ENCODE data around the gene AHR. TPM values are rescaled to one million over a fixed set of nuclear protein-coding genes. Genes with fewer than 3 reads are reported as not detected.
"Not testable (repeated sequence)": the region's sequence is repeated elsewhere in the genome, so short reads cannot be mapped to it uniquely, and the experiment has no call there.

AHR gene
- total RNA-seq, 1 experiment from 2014 or later: 64.1 TPM

DNA sequence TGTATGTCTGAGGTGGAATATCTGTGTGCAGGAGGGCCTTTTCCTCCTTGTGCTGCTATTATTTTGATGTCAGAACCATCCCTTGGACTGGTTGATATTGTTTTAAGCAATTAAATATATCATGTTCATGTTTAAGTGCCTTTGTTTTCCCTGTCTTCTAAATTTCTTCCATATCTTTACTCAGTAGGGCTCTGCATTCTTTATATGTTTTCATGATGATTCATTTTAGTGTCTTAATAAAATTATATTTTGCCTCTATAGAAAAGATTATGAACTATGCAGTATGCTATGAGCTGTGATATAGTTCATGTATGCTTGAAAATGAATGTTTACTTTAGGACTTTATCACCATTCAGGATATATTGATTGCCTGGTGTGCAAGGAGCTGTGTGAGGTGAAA lies 34.8 kb downstream of the AHR start:
- DNase-seq (ENCODE audit: low read depth in 1 of 2, low spot score in 2 of 2): no peak
- Histone ChIP-seq H3K9me3 (replicated peaks) (no peaks in the 10 kb centered on the region), H3K27me3 (replicated peaks) (no peaks in the 10 kb centered on the region), H3K27ac (no peak overlapping the region), H3K36me3 (peaks cover 60% of the 10 kb centered on the region), H3K4me3 (no peak overlapping the region), H3K4me1 (replicated peaks) (no peaks in the 10 kb centered on the region)

- DNase-seq (ENCODE audit: low read depth in 1 of 2, low spot score in 2 of 2): no peak
- H3K4me3 ChIP-seq: no peak overlapping the region
- no peaks in the 10 kb centered on the region for H3K27me3 ChIP-seq (replicated peaks)
- no peaks in the 10 kb centered on the region for H3K4me1 ChIP-seq (replicated peaks)
- no peaks in the 10 kb centered on the region for H3K9me3 ChIP-seq (replicated peaks)
- no peak overlapping the region for H3K27ac ChIP-seq
- peaks cover 54% of the 10 kb centered on the region for H3K36me3 ChIP-seq
These were observed 37.7 kb downstream of the AHR start for GRCh38 chr7:17336168-17336567.

DNA sequence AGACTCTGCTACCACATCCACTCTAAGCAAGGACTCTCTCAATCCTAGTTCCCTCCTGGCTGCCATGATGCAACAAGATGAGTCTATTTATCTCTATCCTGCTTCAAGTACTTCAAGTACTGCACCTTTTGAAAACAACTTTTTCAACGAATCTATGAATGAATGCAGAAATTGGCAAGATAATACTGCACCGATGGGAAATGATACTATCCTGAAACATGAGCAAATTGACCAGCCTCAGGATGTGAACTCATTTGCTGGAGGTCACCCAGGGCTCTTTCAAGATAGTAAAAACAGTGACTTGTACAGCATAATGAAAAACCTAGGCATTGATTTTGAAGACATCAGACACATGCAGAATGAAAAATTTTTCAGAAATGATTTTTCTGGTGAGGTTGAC lies 40.7 kb downstream of the AHR start:
- no peak overlapping the region for H3K4me3 ChIP-seq
- H3K9me3 ChIP-seq (replicated peaks): no peaks in the 10 kb centered on the region
- no peaks in the 10 kb centered on the region for H3K4me1 ChIP-seq (replicated peaks)
- no peak for DNase-seq (ENCODE audit: low read depth in 1 of 2, low spot score in 2 of 2)
- peaks cover 50% of the 10 kb centered on the region for H3K36me3 ChIP-seq
- no peak overlapping the region for H3K27ac ChIP-seq
- no peaks in the 10 kb centered on the region for H3K27me3 ChIP-seq (replicated peaks)

DNA sequence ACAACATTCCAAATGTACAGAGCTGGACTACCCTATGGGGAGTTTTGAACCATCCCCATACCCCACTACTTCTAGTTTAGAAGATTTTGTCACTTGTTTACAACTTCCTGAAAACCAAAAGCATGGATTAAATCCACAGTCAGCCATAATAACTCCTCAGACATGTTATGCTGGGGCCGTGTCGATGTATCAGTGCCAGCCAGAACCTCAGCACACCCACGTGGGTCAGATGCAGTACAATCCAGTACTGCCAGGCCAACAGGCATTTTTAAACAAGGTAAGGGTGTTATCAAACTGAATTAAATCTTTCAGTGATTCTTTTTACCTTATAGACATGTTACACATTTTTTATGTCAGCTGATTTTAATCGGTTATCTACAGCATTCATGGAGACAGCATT lies 41.5 kb downstream of the AHR start:
- H3K27ac ChIP-seq: no peak overlapping the region
- DNase-seq (ENCODE audit: low read depth in 1 of 2, low spot score in 2 of 2): no peak
- no peak overlapping the region for H3K4me3 ChIP-seq
- H3K9me3 ChIP-seq (replicated peaks): no peaks in the 10 kb centered on the region
- no peaks in the 10 kb centered on the region for H3K4me1 ChIP-seq (replicated peaks)
- H3K36me3 ChIP-seq: peaks cover 41% of the 10 kb centered on the region
- no peaks in the 10 kb centered on the region for H3K27me3 ChIP-seq (replicated peaks)

- DNase-seq (ENCODE audit: low read depth in 1 of 2, low spot score in 2 of 2): no peak
- peaks cover 40% of the 10 kb centered on the region for H3K36me3 ChIP-seq
- no peak overlapping the region for H3K4me3 ChIP-seq
- no peak overlapping the region for H3K27ac ChIP-seq
- no peaks in the 10 kb centered on the region for H3K4me1 ChIP-seq (replicated peaks)
- H3K9me3 ChIP-seq (replicated peaks): no peaks in the 10 kb centered on the region
- H3K27me3 ChIP-seq (replicated peaks): no peaks in the 10 kb centered on the region
These were observed 42.2 kb downstream of the AHR start for GRCh38 chr7:17340655-17341054.

- H3K27ac ChIP-seq: no peak overlapping the region
- H3K36me3 ChIP-seq: peaks cover 32% of the 10 kb centered on the region
- DNase-seq (ENCODE audit: low read depth in 1 of 2, low spot score in 2 of 2): no peak
- no peaks in the 10 kb centered on the region for H3K27me3 ChIP-seq (replicated peaks)
- no peak overlapping the region for H3K4me3 ChIP-seq
- no peaks in the 10 kb centered on the region for H3K4me1 ChIP-seq (replicated peaks)
- H3K9me3 ChIP-seq (replicated peaks): no peaks in the 10 kb centered on the region
These were observed 44.3 kb downstream of the AHR start for GRCh38 chr7:17342756-17343155.

DNA sequence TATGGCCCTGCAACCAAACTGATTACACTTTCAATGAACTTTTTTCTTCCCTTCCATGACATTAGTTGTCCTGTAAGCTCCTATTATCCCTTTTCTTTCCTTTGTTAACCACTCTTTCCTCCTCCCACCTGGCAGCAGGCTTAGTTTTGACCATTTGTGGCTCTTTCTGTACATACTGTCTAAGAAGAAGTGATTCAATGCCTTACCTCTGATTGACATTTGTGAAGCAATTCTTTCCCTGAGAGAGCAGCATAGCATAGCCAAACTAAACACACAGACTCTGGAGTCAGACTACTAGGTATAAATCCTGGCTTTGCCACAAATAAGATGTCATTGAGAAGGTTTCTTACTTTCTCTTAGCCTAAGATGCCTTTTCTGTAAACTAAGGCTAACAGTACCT lies 48.9 kb downstream of the AHR start:
- Histone ChIP-seq H3K27me3 (replicated peaks) (no peaks in the 10 kb centered on the region), H3K4me3 (no peak overlapping the region), H3K4me1 (replicated peaks) (no peaks in the 10 kb centered on the region), H3K36me3 (peaks cover 12% of the 10 kb centered on the region), H3K27ac (no peak overlapping the region), H3K9me3 (replicated peaks) (no peaks in the 10 kb centered on the region)
- DNase-seq (ENCODE audit: low read depth in 1 of 2, low spot score in 2 of 2): no peak

- DNase-seq (ENCODE audit: low read depth in 1 of 2, low spot score in 2 of 2); H3K4me3 ChIP-seq; H3K4me1 ChIP-seq (replicated peaks); H3K9me3 ChIP-seq (replicated peaks); H3K27me3 ChIP-seq (replicated peaks); H3K36me3 ChIP-seq; H3K27ac ChIP-seq: not testable (repeated sequence)
These were observed 50.5 kb downstream of the AHR start for GRCh38 chr7:17348932-17349331.

- H3K4me3 ChIP-seq; H3K4me1 ChIP-seq (replicated peaks); H3K9me3 ChIP-seq (replicated peaks); H3K27me3 ChIP-seq (replicated peaks); H3K27ac ChIP-seq; DNase-seq (ENCODE audit: low read depth in 1 of 2, low spot score in 2 of 2): not testable (repeated sequence)
- H3K36me3 ChIP-seq: peaks cover 10% of the 10 kb centered on the region
These were observed 51.9 kb downstream of the AHR start for GRCh38 chr7:17350321-17350720.

GRCh38 chr7:17353650-17354419 lies 55.4 kb downstream of the AHR start:
- peaks cover 13% of the 10 kb centered on the region for H3K36me3 ChIP-seq
- not testable (repeated sequence) for H3K4me3 ChIP-seq; H3K4me1 ChIP-seq (replicated peaks); H3K27ac ChIP-seq; DNase-seq (ENCODE audit: low read depth in 1 of 2, low spot score in 2 of 2); H3K9me3 ChIP-seq (replicated peaks); H3K27me3 ChIP-seq (replicated peaks)

DNA sequence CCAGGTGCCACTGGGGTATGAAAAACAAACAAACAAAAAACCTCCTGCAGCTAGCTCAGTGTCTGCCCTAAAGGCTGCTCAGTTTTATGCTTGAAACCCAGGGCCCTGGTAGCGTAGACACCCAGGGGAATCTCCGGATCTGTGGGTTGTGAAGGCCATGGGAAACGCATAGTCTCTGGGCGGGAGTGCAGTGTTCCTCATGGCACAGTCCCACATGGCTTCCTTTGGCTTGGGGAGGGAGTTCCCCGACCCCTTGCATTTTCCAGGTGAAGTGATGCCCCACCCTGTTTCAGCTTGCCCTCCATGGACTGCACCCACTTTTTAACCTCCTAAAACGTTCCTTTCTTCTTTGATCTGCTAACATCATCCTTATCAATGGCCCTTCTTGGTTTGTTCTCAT lies 56.0 kb downstream of the AHR start:
- H3K9me3 ChIP-seq (replicated peaks): no peaks in the 10 kb centered on the region
- DNase-seq (ENCODE audit: low read depth in 1 of 2, low spot score in 2 of 2): no peak
- H3K27me3 ChIP-seq (replicated peaks): no peaks in the 10 kb centered on the region
- no peaks in the 10 kb centered on the region for H3K4me1 ChIP-seq (replicated peaks)
- peaks cover 7% of the 10 kb centered on the region; the same call in 1 of the 2 replicates for H3K36me3 ChIP-seq
- H3K4me3 ChIP-seq: no peak overlapping the region
- no peak overlapping the region for H3K27ac ChIP-seq

- H3K9me3 ChIP-seq (replicated peaks): no peaks in the 10 kb centered on the region
- DNase-seq (ENCODE audit: low read depth in 1 of 2, low spot score in 2 of 2): no peak
- no peaks in the 10 kb centered on the region for H3K4me1 ChIP-seq (replicated peaks)
- H3K27me3 ChIP-seq (replicated peaks): no peaks in the 10 kb centered on the region
- H3K27ac ChIP-seq: no peak overlapping the region
- H3K36me3 ChIP-seq: peaks cover 7% of the 10 kb centered on the region; the same call in 1 of the 2 replicates
- H3K4me3 ChIP-seq: no peak overlapping the region
These were observed 56.6 kb downstream of the AHR start for GRCh38 chr7:17355050-17355449.

DNA sequence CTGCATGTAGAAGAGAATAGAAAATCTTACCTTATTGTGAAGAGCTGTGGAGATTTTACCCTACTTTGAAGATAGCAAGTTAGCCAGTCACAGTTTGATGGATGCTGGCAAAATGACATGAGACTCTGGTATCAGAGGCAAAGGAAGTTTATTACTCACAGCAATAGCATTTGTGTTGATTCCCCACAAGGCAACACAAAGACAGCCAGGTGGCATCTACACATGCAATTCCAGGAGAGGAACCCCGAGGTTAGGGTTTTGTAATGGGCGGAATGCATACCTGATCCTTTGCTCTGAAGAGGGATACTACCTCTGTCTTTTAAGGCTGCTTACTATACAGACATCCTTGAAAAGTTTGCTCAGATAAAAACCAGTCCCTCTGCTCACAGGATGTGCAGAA lies 59.5 kb downstream of the AHR start:
- no peak overlapping the region for H3K4me3 ChIP-seq
- H3K36me3 ChIP-seq: peaks cover 7% of the 10 kb centered on the region; the same call in 1 of the 2 replicates
- H3K9me3 ChIP-seq (replicated peaks): no peaks in the 10 kb centered on the region
- H3K4me1 ChIP-seq (replicated peaks): no peaks in the 10 kb centered on the region
- no peak overlapping the region for H3K27ac ChIP-seq
- DNase-seq (ENCODE audit: low read depth in 1 of 2, low spot score in 2 of 2): no peak
- no peaks in the 10 kb centered on the region for H3K27me3 ChIP-seq (replicated peaks)

DNA sequence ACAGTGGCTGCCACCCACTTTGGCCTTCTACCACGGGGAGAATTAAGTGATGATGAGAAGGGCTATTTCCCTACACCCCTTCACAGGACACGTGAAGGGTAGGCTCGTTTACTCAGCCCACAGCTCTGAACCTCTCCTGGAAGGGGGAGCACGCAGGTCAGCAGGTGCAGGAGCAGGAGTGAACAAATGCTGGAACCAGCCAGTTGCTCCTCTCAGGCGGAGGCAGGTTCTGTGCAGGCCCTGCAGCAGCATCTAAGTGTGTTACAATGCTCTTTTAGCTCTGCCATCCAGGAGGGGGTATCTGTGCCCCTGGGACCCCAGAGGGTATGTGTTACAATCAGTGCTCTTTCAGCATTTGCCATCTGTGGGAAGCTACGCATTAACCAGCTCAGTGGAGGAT lies 61.2 kb downstream of the AHR start:
- Histone ChIP-seq H3K27ac (no peak overlapping the region), H3K9me3 (replicated peaks) (no peaks in the 10 kb centered on the region)
- DNase-seq (ENCODE audit: low read depth in 1 of 2, low spot score in 2 of 2): no peak

More for the DNA sequence above, 61.2 kb downstream of the AHR start:
- no peaks in the 10 kb centered on the region for H3K4me1 ChIP-seq (replicated peaks)
- H3K27me3 ChIP-seq (replicated peaks): no peaks in the 10 kb centered on the region
- H3K4me3 ChIP-seq: no peak overlapping the region
- peaks cover 7% of the 10 kb centered on the region; the same call in 1 of the 2 replicates for H3K36me3 ChIP-seq
